HepG2 (cell line): ENCODE data around the gene RHD. TPM values are rescaled to one million over a fixed set of nuclear protein-coding genes. Genes with fewer than 3 reads are reported as not detected.
"Not testable (repeated sequence)": the region's sequence is repeated elsewhere in the genome, so short reads cannot be mapped to it uniquely, and the experiment has no call there.

Experiments used
- ATAC-seq: fragments of 200-7000 bp; cut with Tn5 transposase; 3 replicates; pipeline ENCODE4 v1.9.1; 2020; ENCODE audit warnings: mild to moderate bottlenecking, moderate library complexity
- BruUV-seq: library from RNA; stranded (reverse); fragments of 400-500 nt; replicated peaks from 2 replicates; lab custom pipeline; 2021; lab: Mats Ljungman, UMichigan
- CTCF ChIA-PET: fragments of 300-600 bp; formaldehyde crosslinking; extraction: SDS; loops from one replicate; lab custom pipeline; 2021; ENCODE audit warnings: low total read pairs, inconsistent platforms, low intra/inter-chr PET ratio; lab: Yijun Ruan, JAX
- POLR2A ChIA-PET: fragments of 350-600 bp; sonication (Branson Sonifier 250); formaldehyde crosslinking; loops from one replicate; lab custom pipeline; 2020; ENCODE audit warnings: antibody characterized with exemption, inconsistent platforms; lab: Yijun Ruan, JAX
- DNase-seq: peaks from one replicate; pipeline ENCODE4 v3.0.0-alpha.2; 2015; ENCODE audit warnings: low spot score
- FAIRE-seq: peaks from 3 replicates; lab custom pipeline; 2011; peaks lifted over from hg19 to GRCh38; lab: Jason Lieb, UNC
- H2AFZ ChIP-seq: one replicate; pipeline ENCODE4 v1.6.1; 2011; ENCODE audit warnings: low read length, inconsistent platforms
- H3K27ac ChIP-seq: fragments of 300-600 bp; 3 replicates; pipeline ENCODE4 v1.8.0; 2011; ENCODE audit warnings: mixed run types, mild to moderate bottlenecking, mixed read lengths, low read length, inconsistent platforms; ENCODE audit not compliant: insufficient read depth; ENCODE audit errors: extremely low read length
- H3K27me3 ChIP-seq, 2 experiments: fragments of 200-600 bp in 1 of 2; 2 replicates in 1 of 2; 3 replicates in 1 of 2; pipeline versions ENCODE4 v1.6.0 to v1.8.0; 2011; ENCODE audit warnings: low read length in 2 of 2, mild to moderate bottlenecking in 2 of 2, moderate library complexity in 2 of 2, inconsistent platforms in 1 of 2; ENCODE audit not compliant: insufficient read depth in 2 of 2, control insufficient read depth in 1 of 2
- H3K36me3 ChIP-seq, 2 experiments: fragments of 200-600 bp in 1 of 2; replicated peaks in 1 of 2; 2 replicates in 1 of 2; 3 replicates in 1 of 2; pipeline versions ENCODE4 v1.5.1 to v1.8.0; 2011; ENCODE audit warnings: low read length in 2 of 2, inconsistent platforms in 1 of 2; ENCODE audit not compliant: insufficient read depth in 2 of 2, control insufficient read depth in 1 of 2
- H3K4me1 ChIP-seq: 2 replicates; pipeline ENCODE4 v1.5.1; 2012; ENCODE audit warnings: low read length, inconsistent platforms; ENCODE audit not compliant: insufficient read depth
- H3K4me2 ChIP-seq: 2 replicates; pipeline ENCODE4 v1.6.0; 2011; ENCODE audit warnings: low read depth, low read length, inconsistent platforms
- H3K4me3 ChIP-seq, 3 experiments: fragments of 200-600 bp in 1 of 3; sonication (generic), shearing (Covaris generic) in 1 of 3; replicated peaks in 1 of 3; 2 replicates each; pipeline ENCODE4 v1.5.1; 2011 to 2016; ENCODE audit warnings: low read length in 3 of 3, inconsistent platforms in 2 of 3, low read depth in 2 of 3, mild to moderate bottlenecking in 2 of 3, control low read depth in 1 of 3, mixed read lengths in 1 of 3; ENCODE audit not compliant: insufficient read depth in 1 of 3
- H3K79me2 ChIP-seq: one replicate; pipeline ENCODE4 v1.6.1; 2011; ENCODE audit warnings: low read length, inconsistent platforms; ENCODE audit not compliant: insufficient read depth
- H3K9ac ChIP-seq: 2 replicates; pipeline ENCODE4 v1.6.0; 2011; ENCODE audit warnings: mild to moderate bottlenecking, low read depth, low read length, inconsistent platforms; ENCODE audit not compliant: insufficient read depth
- H3K9me3 ChIP-seq: 2 replicates; pipeline ENCODE4 v1.5.1; 2012; ENCODE audit warnings: mild to moderate bottlenecking, low read length
- H4K20me1 ChIP-seq: 2 replicates; pipeline ENCODE4 v1.6.0; 2011; ENCODE audit warnings: inconsistent platforms, mild to moderate bottlenecking, low read length, moderate library complexity; ENCODE audit not compliant: insufficient read depth
- WGBS: methylation state at CpG from one replicate; pipeline ENCODE4 v1.1.6; 2017; ENCODE audit warnings: low lambda C conversion rate; 5-methylcytosine and 5-hydroxymethylcytosine counted together
- in situ Hi-C: cut with HindIII; loops from 2 replicates; pipeline ENCODE4 v1.10.0; 2017; ENCODE audit warnings: low pct_unique_long_range_greater_than_20kb; ENCODE audit not compliant: extremely low pct_ligation_motif_present
- intact Hi-C: fragments of 100-400 bp; cut with micrococcal nuclease; formaldehyde crosslinking; loops from one replicate; pipeline ENCODE4 v1.10.0; 2022; ENCODE audit not compliant: unreplicated experiment
- polyA plus RNA-seq, 8 experiments: library from polyadenylated mRNA; depleted of rRNA in 3 of 8; stranded (reverse) in 7 of 8; unstranded in 1 of 8; fragments of >200 nt; fragmentation: Illumina TruSeq in 4 of 8; extraction: Trizol in 4 of 8; gene quantifications; 2 replicates each; pipeline versions ENCODE4 v1.2.1 to v1.2.3, GENCODE V29; 2011 to 2016; ENCODE audit warnings: low read depth in 4 of 8, missing spikeins in 1 of 8, mixed read lengths in 1 of 8; ENCODE audit not compliant: insufficient read depth in 1 of 8
- total RNA-seq, 5 experiments: library from RNA; depleted of rRNA; stranded (reverse); fragments of >200 nt; fragmentation: Illumina TruSeq; extraction: Trizol; gene quantifications; 2 replicates each; pipeline ENCODE4 v1.2.3, GENCODE V29; 2016; ENCODE audit warnings: low read depth in 1 of 5

RHD gene
- total and polyA plus RNA-seq, 2 of the 13 experiments (the other 11 are each of a cell fraction or from before 2014, with no cell fraction given), result not detected

- H3K27me3 ChIP-seq, ATAC-seq, H3K36me3 ChIP-seq, H3K9ac ChIP-seq, CTCF ChIA-PET, H3K79me2 ChIP-seq, DNase-seq, FAIRE-seq, H3K4me2 ChIP-seq, in situ Hi-C loops, intact Hi-C loops, BruUV-seq, H2AFZ ChIP-seq, H3K9me3 ChIP-seq, H3K4me3 ChIP-seq, H3K4me1 ChIP-seq, POLR2A ChIA-PET, H3K27ac ChIP-seq, H4K20me1 ChIP-seq: not testable (repeated sequence)
- WGBS, result 7% methylated on average over 5 of the region's 8 CpGs
These were observed 24.2 kb downstream of the RHD start for GRCh38 chr1:25296501-25296900.

- H3K27me3 ChIP-seq, H4K20me1 ChIP-seq, CTCF ChIA-PET, H3K4me2 ChIP-seq, POLR2A ChIA-PET, intact Hi-C loops, FAIRE-seq, H3K9ac ChIP-seq, H3K27ac ChIP-seq, H2AFZ ChIP-seq, ATAC-seq, H3K79me2 ChIP-seq, H3K36me3 ChIP-seq, H3K9me3 ChIP-seq, BruUV-seq, DNase-seq, H3K4me1 ChIP-seq, in situ Hi-C loops, H3K4me3 ChIP-seq: not testable (repeated sequence)
- 60% methylated on average over 1 of the region's 9 CpGs for WGBS
These were observed 28.4 kb downstream of the RHD start for GRCh38 chr1:25300729-25301128.

- FAIRE-seq, in situ Hi-C loops, intact Hi-C loops, H3K9me3 ChIP-seq, H3K79me2 ChIP-seq, POLR2A ChIA-PET, ATAC-seq, H4K20me1 ChIP-seq, H3K4me2 ChIP-seq, H3K27ac ChIP-seq, BruUV-seq, H3K4me3 ChIP-seq, DNase-seq, H3K27me3 ChIP-seq, CTCF ChIA-PET, H3K36me3 ChIP-seq, H3K9ac ChIP-seq, H2AFZ ChIP-seq, H3K4me1 ChIP-seq: not testable (repeated sequence)
- WGBS, result 78% methylated on average over 2 of the region's 3 CpGs
These were observed 30.0 kb downstream of the RHD start for GRCh38 chr1:25302330-25302729.

- 90% methylated on average over 4 of the region's 4 CpGs for WGBS
- BruUV-seq, H3K9me3 ChIP-seq, CTCF ChIA-PET, in situ Hi-C loops, H3K27ac ChIP-seq, H3K27me3 ChIP-seq, ATAC-seq, DNase-seq, H3K9ac ChIP-seq, intact Hi-C loops, POLR2A ChIA-PET, H3K79me2 ChIP-seq, FAIRE-seq, H3K4me1 ChIP-seq, H2AFZ ChIP-seq, H3K36me3 ChIP-seq, H4K20me1 ChIP-seq, H3K4me2 ChIP-seq, H3K4me3 ChIP-seq: not testable (repeated sequence)
These were observed 32.6 kb downstream of the RHD start for GRCh38 chr1:25304936-25305335.
